Smooth muscle cell (in vitro differentiated cells): ENCODE results near the gene AKAP13. TPM values are rescaled to one million over a fixed set of nuclear protein-coding genes. Genes with fewer than 3 reads are reported as not detected.

Experiments used
- DNase-seq: peaks from one replicate; lab custom pipeline; 2025; ENCODE audit not compliant: unreplicated experiment; lab: John Stamatoyannopoulos, UW
- H2AFZ ChIP-seq: fragments of 200-600 bp; sonication (generic); 2 replicates; pipeline ENCODE4 v1.6.0; 2016; ENCODE audit warnings: antibody characterized with exemption, low read depth, mild to moderate bottlenecking
- H3F3A ChIP-seq: fragments of 200-600 bp; sonication (generic); 2 replicates; pipeline ENCODE4 v1.6.0; 2017; ENCODE audit warnings: antibody characterized with exemption, low read depth
- H3K27ac ChIP-seq: fragments of 200-600 bp; sonication (generic); 2 replicates; pipeline ENCODE4 v1.5.1; 2016; ENCODE audit warnings: low read depth, mild to moderate bottlenecking
- H3K27me3 ChIP-seq: fragments of 200-600 bp; sonication (generic); 2 replicates; pipeline ENCODE4 v1.6.1; 2016; ENCODE audit warnings: low read depth, mild to moderate bottlenecking
- H3K36me3 ChIP-seq: fragments of 200-600 bp; sonication (generic); 2 replicates; pipeline ENCODE4 v1.5.1; 2016; ENCODE audit warnings: low read depth
- H3K4me1 ChIP-seq: fragments of 200-600 bp; sonication (generic); 2 replicates; pipeline ENCODE4 v1.5.1; 2016; ENCODE audit warnings: low read depth
- H3K4me2 ChIP-seq: fragments of 200-600 bp; sonication (generic); 2 replicates; pipeline ENCODE4 v1.6.0; 2016; ENCODE audit warnings: mild to moderate bottlenecking
- H3K4me3 ChIP-seq: fragments of 200-600 bp; sonication (generic); 2 replicates; pipeline ENCODE4 v1.5.1; 2016; ENCODE audit warnings: mild to moderate bottlenecking
- H3K79me2 ChIP-seq: fragments of 200-600 bp; sonication (generic); 2 replicates; pipeline ENCODE4 v1.6.0; 2016; ENCODE audit warnings: low read depth, mild to moderate bottlenecking
- H3K9ac ChIP-seq: fragments of 200-600 bp; sonication (generic); 2 replicates; pipeline ENCODE4 v1.6.0; 2016; ENCODE audit warnings: low read depth
- H3K9me3 ChIP-seq: fragments of 200-600 bp; sonication (generic); replicated peaks from 2 replicates; pipeline ENCODE4 v1.5.1; 2016; ENCODE audit warnings: low read depth
- H4K20me1 ChIP-seq: fragments of 200-600 bp; sonication (generic); 2 replicates; pipeline ENCODE4 v1.6.0; 2016; ENCODE audit warnings: low read depth
- WGBS: methylation state at CpG from one replicate; pipeline ENCODE4 v1.1.7; 2016; ENCODE audit warnings: low lambda C conversion rate; 5-methylcytosine and 5-hydroxymethylcytosine counted together
- polyA plus RNA-seq: library from polyadenylated mRNA; unstranded; fragments of >200 nt; fragmentation: Nextera tagmentation; extraction: Ambion mirVana; gene quantifications from 2 replicates; pipeline ENCODE4 v1.2.1, GENCODE V29; 2016
- total RNA-seq: library from RNA; depleted of rRNA; stranded (reverse); fragments of >200 nt; gene quantifications from 2 replicates; pipeline ENCODE4 v1.2.3, GENCODE V29; 2014
- TF ChIP-seq, protein P1 (sequence below): fragments of 200-600 bp; sonication (generic); IDR thresholded peaks from 2 replicates; pipeline ENCODE4 v1.5.1; 2017; ENCODE audit warnings: borderline replicate concordance, mild to moderate bottlenecking, antibody characterized with exemption; ENCODE audit not compliant: insufficient read depth, poor library complexity, severe bottlenecking

The AKAP13 gene
- total and polyA plus RNA-seq, 2 experiments from 2014 or later, result 43.3 to 63.5 TPM

DNA sequence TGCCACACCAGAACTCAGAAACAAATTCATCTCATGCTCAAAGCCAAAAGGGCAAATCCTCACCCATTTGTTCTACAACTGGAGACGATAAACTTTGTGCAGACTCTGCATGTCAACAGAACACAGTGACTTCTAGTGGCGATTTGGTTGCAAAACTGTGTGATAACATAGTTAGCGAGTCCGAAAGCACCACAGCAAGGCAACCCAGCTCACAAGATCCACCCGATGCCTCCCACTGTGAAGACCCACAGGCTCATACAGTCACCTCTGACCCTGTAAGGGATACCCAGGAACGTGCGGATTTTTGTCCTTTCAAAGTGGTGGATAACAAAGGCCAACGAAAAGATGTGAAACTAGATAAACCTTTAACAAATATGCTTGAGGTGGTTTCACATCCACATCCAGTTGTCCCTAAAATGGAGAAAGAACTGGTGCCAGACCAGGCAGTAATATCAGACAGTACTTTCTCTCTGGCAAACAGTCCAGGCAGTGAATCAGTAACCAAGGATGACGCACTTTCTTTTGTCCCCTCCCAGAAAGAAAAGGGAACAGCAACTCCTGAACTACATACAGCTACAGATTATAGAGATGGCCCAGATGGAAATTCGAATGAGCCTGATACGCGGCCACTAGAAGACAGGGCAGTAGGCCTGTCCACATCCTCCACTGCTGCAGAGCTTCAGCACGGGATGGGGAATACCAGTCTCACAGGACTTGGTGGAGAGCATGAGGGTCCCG, 199.7 kb downstream of the AKAP13 start:
- Histone ChIP-seq H3K4me1 (peaks cover 12% of the 10 kb centered on the region), H3K9me3 (no peaks in the 10 kb centered on the region), H2AFZ (no peak overlapping the region), H3K27ac (no peak overlapping the region), H3K79me2 (peaks cover 41% of the 10 kb centered on the region), H3K4me2 (no peak overlapping the region), H4K20me1 (peaks cover 52% of the 10 kb centered on the region), H3K27me3 (no peaks in the 10 kb centered on the region), H3F3A (no peaks in the 10 kb centered on the region), H3K9ac (no peak overlapping the region), H3K36me3 (peaks cover 15% of the 10 kb centered on the region), H3K4me3 (no peak overlapping the region)
- 89% methylated on average over 14 of the region's 14 CpGs for WGBS
- DNase-seq, result no peak
- TF ChIP-seq, protein P1, sequence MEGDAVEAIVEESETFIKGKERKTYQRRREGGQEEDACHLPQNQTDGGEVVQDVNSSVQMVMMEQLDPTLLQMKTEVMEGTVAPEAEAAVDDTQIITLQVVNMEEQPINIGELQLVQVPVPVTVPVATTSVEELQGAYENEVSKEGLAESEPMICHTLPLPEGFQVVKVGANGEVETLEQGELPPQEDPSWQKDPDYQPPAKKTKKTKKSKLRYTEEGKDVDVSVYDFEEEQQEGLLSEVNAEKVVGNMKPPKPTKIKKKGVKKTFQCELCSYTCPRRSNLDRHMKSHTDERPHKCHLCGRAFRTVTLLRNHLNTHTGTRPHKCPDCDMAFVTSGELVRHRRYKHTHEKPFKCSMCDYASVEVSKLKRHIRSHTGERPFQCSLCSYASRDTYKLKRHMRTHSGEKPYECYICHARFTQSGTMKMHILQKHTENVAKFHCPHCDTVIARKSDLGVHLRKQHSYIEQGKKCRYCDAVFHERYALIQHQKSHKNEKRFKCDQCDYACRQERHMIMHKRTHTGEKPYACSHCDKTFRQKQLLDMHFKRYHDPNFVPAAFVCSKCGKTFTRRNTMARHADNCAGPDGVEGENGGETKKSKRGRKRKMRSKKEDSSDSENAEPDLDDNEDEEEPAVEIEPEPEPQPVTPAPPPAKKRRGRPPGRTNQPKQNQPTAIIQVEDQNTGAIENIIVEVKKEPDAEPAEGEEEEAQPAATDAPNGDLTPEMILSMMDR, result no peak

DNA sequence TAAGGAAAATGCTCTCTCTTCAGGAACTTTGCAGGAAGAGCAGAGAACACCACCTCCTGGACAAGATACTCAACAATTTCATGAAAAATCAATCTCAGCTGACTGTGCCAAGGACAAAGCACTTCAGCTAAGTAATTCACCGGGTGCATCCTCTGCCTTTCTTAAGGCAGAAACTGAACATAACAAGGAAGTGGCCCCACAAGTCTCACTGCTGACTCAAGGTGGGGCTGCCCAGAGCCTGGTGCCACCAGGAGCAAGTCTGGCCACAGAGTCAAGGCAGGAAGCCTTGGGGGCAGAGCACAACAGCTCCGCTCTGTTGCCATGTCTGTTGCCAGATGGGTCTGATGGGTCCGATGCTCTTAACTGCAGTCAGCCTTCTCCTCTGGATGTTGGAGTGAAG, 200.5 kb downstream of the AKAP13 start:
- 63% methylated on average over 3 of the region's 3 CpGs for WGBS
- Histone ChIP-seq H3K36me3 (peaks cover 15% of the 10 kb centered on the region), H3K27me3 (no peaks in the 10 kb centered on the region), H3K9ac (no peak overlapping the region), H2AFZ (no peak overlapping the region), H4K20me1 (peaks cover 52% of the 10 kb centered on the region), H3K9me3 (no peaks in the 10 kb centered on the region), H3K27ac (no peak overlapping the region), H3K79me2 (peaks cover 48% of the 10 kb centered on the region), H3F3A (no peaks in the 10 kb centered on the region), H3K4me1 (peaks cover 12% of the 10 kb centered on the region), H3K4me3 (no peak overlapping the region), H3K4me2 (no peak overlapping the region)
- TF ChIP-seq, protein P1, result no peak
- no peak for DNase-seq

DNA sequence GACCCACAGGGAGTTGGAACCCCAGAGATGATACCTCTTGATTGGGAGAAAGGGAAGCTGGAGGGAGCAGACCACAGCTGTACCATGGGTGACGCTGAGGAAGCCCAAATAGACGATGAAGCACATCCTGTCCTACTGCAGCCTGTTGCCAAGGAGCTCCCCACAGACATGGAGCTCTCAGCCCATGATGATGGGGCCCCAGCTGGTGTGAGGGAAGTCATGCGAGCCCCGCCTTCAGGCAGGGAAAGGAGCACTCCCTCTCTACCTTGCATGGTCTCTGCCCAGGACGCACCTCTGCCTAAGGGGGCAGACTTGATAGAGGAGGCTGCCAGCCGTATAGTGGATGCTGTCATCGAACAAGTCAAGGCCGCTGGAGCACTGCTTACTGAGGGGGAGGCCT, 201.1 kb downstream of the AKAP13 start:
- 94% methylated on average over 8 of the region's 8 CpGs for WGBS
- Histone ChIP-seq H3K27me3 (no peaks in the 10 kb centered on the region), H3K4me2 (no peak overlapping the region), H3K4me3 (no peak overlapping the region), H3K9ac (no peak overlapping the region), H4K20me1 (peaks cover 50% of the 10 kb centered on the region), H2AFZ (no peak overlapping the region), H3K4me1 (peaks cover 12% of the 10 kb centered on the region), H3K27ac (no peak overlapping the region), H3K36me3 (peaks cover 15% of the 10 kb centered on the region), H3F3A (no peaks in the 10 kb centered on the region), H3K79me2 (peaks cover 46% of the 10 kb centered on the region), H3K9me3 (no peaks in the 10 kb centered on the region)
- DNase-seq, result no peak
- TF ChIP-seq, protein P1, result no peak
